Endothelial cell of umbilical vein (primary cell): ENCODE data around the gene TAS2R10. TPM values are rescaled to one million over a fixed set of nuclear protein-coding genes. Genes with fewer than 3 reads are reported as not detected.

Experiments
- BruUV-seq: library from RNA; stranded (reverse); fragments of 400-500 nt; replicated peaks from 2 replicates; lab custom pipeline; 2021; lab: Mats Ljungman, UMichigan
- CTCF ChIA-PET: fragments of 300-600, 350-600 bp; sonication (Branson Sonifier 250); formaldehyde crosslinking; loops from one replicate; lab custom pipeline; 2021; ENCODE audit warnings: antibody characterized with exemption, inconsistent platforms; lab: Charles Lee
- POLR2A ChIA-PET: fragments of 300-600, 350-600 bp; sonication (Branson Sonifier 250); formaldehyde crosslinking; loops from one replicate; lab custom pipeline; 2021; ENCODE audit warnings: antibody characterized with exemption, inconsistent platforms; lab: Charles Lee
- DNase-seq: peaks from one replicate; pipeline ENCODE4 v3.0.0-alpha.2; 2011; ENCODE audit warnings: low read depth, low spot score
- FAIRE-seq: peaks from 2 replicates; lab custom pipeline; 2011; peaks lifted over from hg19 to GRCh38; lab: Jason Lieb, UNC
- H2AFZ ChIP-seq: 2 replicates; pipeline ENCODE4 v1.6.0; 2012; ENCODE audit warnings: low read depth, low read length, control low read depth, inconsistent platforms
- H3K27ac ChIP-seq: 2 replicates; pipeline ENCODE4 v1.5.1; 2011; ENCODE audit warnings: low read depth, mild to moderate bottlenecking, control low read depth, low read length, moderate library complexity; ENCODE audit not compliant: insufficient read depth
- H3K27me3 ChIP-seq, 2 experiments: 2 replicates each; pipeline versions ENCODE4 v1.6.0 to v1.6.1; 2011; ENCODE audit warnings: low read length in 2 of 2, mixed read lengths in 1 of 2; ENCODE audit not compliant: control insufficient read depth in 2 of 2, insufficient read depth in 2 of 2
- H3K36me3 ChIP-seq, 2 experiments: 2 replicates in 1 of 2; 3 replicates in 1 of 2; pipeline ENCODE4 v1.5.1; 2011; ENCODE audit warnings: low read length in 2 of 2, mild to moderate bottlenecking in 1 of 2, moderate library complexity in 1 of 2; ENCODE audit not compliant: control insufficient read depth in 2 of 2, insufficient read depth in 2 of 2; ENCODE audit errors: extremely low read depth in 1 of 2
- H3K4me1 ChIP-seq: 3 replicates; pipeline ENCODE4 v1.5.1; 2011; ENCODE audit warnings: mild to moderate bottlenecking, low read length; ENCODE audit not compliant: control insufficient read depth, insufficient read depth; ENCODE audit errors: extremely low read depth
- H3K4me2 ChIP-seq: 2 replicates; pipeline ENCODE4 v1.6.1; 2011; ENCODE audit warnings: low read length, control low read depth, mixed read lengths; ENCODE audit not compliant: insufficient read depth
- H3K4me3 ChIP-seq, 3 experiments: fragments of 200-600 bp in 1 of 3; sonication (generic), shearing (Covaris generic) in 1 of 3; replicated peaks in 1 of 3; 2 replicates each; pipeline ENCODE4 v1.5.1; 2011 to 2016; ENCODE audit warnings: control low read depth in 3 of 3, low read length in 3 of 3, mild to moderate bottlenecking in 2 of 3, inconsistent platforms in 1 of 3, low read depth in 1 of 3, moderate library complexity in 1 of 3; ENCODE audit not compliant: insufficient read depth in 1 of 3
- H3K79me2 ChIP-seq: 2 replicates; pipeline ENCODE4 v1.6.0; 2012; ENCODE audit warnings: low read length, inconsistent platforms; ENCODE audit not compliant: control insufficient read depth, insufficient read depth
- H3K9ac ChIP-seq: replicated peaks from 2 replicates; pipeline ENCODE3; 2011; ENCODE audit warnings: low read length, control low read depth; ENCODE audit not compliant: insufficient read depth; ENCODE audit errors: extremely low read depth
- H3K9me1 ChIP-seq: replicated peaks from 3 replicates; pipeline ENCODE4 v1.6.0; 2011; ENCODE audit warnings: mild to moderate bottlenecking, low read length; ENCODE audit not compliant: control insufficient read depth, insufficient read depth; ENCODE audit errors: extremely low read depth
- H3K9me3 ChIP-seq: replicated peaks from 2 replicates; pipeline ENCODE4 v1.5.1; 2012; ENCODE audit warnings: low read length, inconsistent platforms; ENCODE audit not compliant: control insufficient read depth, insufficient read depth
- H4K20me1 ChIP-seq: replicated peaks from 2 replicates; pipeline ENCODE3; 2011; ENCODE audit warnings: mild to moderate bottlenecking, low read length; ENCODE audit not compliant: control insufficient read depth, insufficient read depth; ENCODE audit errors: extremely low read depth
- CTCF ChIP-seq, 2 donors: IDR thresholded peaks; 1 replicate in 1 of 2; 2 replicates in 1 of 2; pipeline ENCODE4 v1.5.1; 2011; ENCODE audit warnings: low read length in 2 of 2, mild to moderate bottlenecking in 2 of 2, moderate library complexity in 2 of 2, control low read depth in 1 of 2, inconsistent platforms in 1 of 2, low read depth in 1 of 2; ENCODE audit not compliant: insufficient read depth in 1 of 2; ENCODE audit errors: extremely low read depth in 1 of 2
- EZH2 ChIP-seq: IDR thresholded peaks from 2 replicates; pipeline ENCODE4 v1.6.1; 2012; ENCODE audit warnings: borderline replicate concordance, low read depth, mild to moderate bottlenecking, moderate library complexity, low read length, inconsistent platforms; ENCODE audit not compliant: severe bottlenecking
- MYC ChIP-seq: IDR thresholded peaks from one replicate; pipeline ENCODE4 v1.6.1; 2011; ENCODE audit warnings: mild to moderate bottlenecking, low read depth, low read length
- POLR2AphosphoS5 ChIP-seq: IDR thresholded peaks from 2 replicates; pipeline ENCODE4 v1.6.1; 2012; ENCODE audit warnings: low read depth, mild to moderate bottlenecking, control low read depth, low read length, moderate library complexity; ENCODE audit not compliant: insufficient read depth
- dilution Hi-C: fragments of 300-500 bp; cut with MboI; formaldehyde crosslinking; loops from one replicate; pipeline ENCODE4 v1.15.0; 2019; ENCODE audit warnings: low sequenced_read_pairs; ENCODE audit not compliant: extremely low pct_ligation_motif_present
- intact Hi-C: fragments of 100-400 bp; cut with micrococcal nuclease; formaldehyde crosslinking; loops from one replicate; pipeline ENCODE4 v1.10.0; 2022
- polyA plus RNA-seq, 4 experiments: library from polyadenylated mRNA; depleted of rRNA in 3 of 4; stranded (reverse) in 3 of 4; unstranded in 1 of 4; fragments of >200 nt; gene quantifications; 2 replicates each; pipeline versions ENCODE4 v1.2.1 to v1.2.3, GENCODE V29; 2011 to 2012; ENCODE audit warnings: missing spikeins in 1 of 4
- total RNA-seq: library from RNA; stranded (reverse); gene quantifications from 2 replicates; pipeline ENCODE4 v1.2.3, GENCODE V29; 2021

The TAS2R10 gene
- total and polyA plus RNA-seq, 2 donors (not counting 3 experiments of a cell fraction or from before 2014, with no cell fraction given) = 0.22 to 0.66 TPM

GRCh38 chr12:10867381-10867780 lies 41.2 kb upstream of the TAS2R10 start:
- Histone ChIP-seq H3K79me2 (no peaks in the 10 kb centered on the region), H2AFZ (no peak overlapping the region), H3K36me3 (no peaks in the 10 kb centered on the region), H3K27ac (no peak overlapping the region), H3K27me3 (no peaks in the 10 kb centered on the region), H3K9me1 (no peaks in the 10 kb centered on the region), H3K9me3 (no peaks in the 10 kb centered on the region), H3K4me2 (no peak overlapping the region), H4K20me1 (no peaks in the 10 kb centered on the region), H3K4me1 (no peaks in the 10 kb centered on the region), H3K9ac (no peak overlapping the region), H3K4me3 (no peak overlapping the region)
- FAIRE-seq (no peak), DNase-seq (no peak)
- ChIA-PET POLR2A (no interaction called here), CTCF (interaction anchor here (1.3 to 1.6 kb wide), 2 partner anchors 10 to 332 kb away, joined by 3 to 5 read pairs; no protein-coding TSS in a partner anchor)
- intact Hi-C loops = no loop called here
- dilution Hi-C loops = no loop called here
- BruUV-seq = no TSS peak
- TF ChIP-seq POLR2AphosphoS5 = no peak
- no peak for TF ChIP-seq CTCF (IDR thresholded peaks at IDR 0.05; ENCODE audit: extremely low read depth in 1 of 2, insufficient read depth in 1 of 2, low read depth in 1 of 2, low read length in 2 of 2)

- dilution Hi-C loops = no loop called here
Observed at GRCh38 chr12:10863512-10864218, 37.5 kb upstream of the TAS2R10 start.

More at GRCh38 chr12:10863512-10864218, 37.5 kb upstream of the TAS2R10 start:
- no peaks in the 10 kb centered on the region for H3K4me1 ChIP-seq
- H3K9ac ChIP-seq = no peak overlapping the region
- ChIA-PET CTCF (no interaction called here), POLR2A (no interaction called here)
- DNase-seq = no peak
- H3K27me3 ChIP-seq = no peaks in the 10 kb centered on the region
- no peaks in the 10 kb centered on the region for H3K9me3 ChIP-seq
- H3K79me2 ChIP-seq = no peaks in the 10 kb centered on the region
- H3K4me3 ChIP-seq = no peak overlapping the region
- H3K4me2 ChIP-seq = no peak overlapping the region
- H3K36me3 ChIP-seq = no peaks in the 10 kb centered on the region
- no peak overlapping the region for H3K27ac ChIP-seq
- no peak for TF ChIP-seq EZH2
- TF ChIP-seq MYC = no peak
- no peak overlapping the region for H2AFZ ChIP-seq
- H3K9me1 ChIP-seq = no peaks in the 10 kb centered on the region
- intact Hi-C loops = no loop called here
- FAIRE-seq = no peak
- no TSS peak for BruUV-seq
- no peaks in the 10 kb centered on the region for H4K20me1 ChIP-seq
